H1 (cell line): ENCODE data around the gene SLC26A1. TPM values are rescaled to one million over a fixed set of nuclear protein-coding genes. Genes with fewer than 3 reads are reported as not detected.

Source experiments
- CTCF ChIA-PET: fragments of 300-600 bp; sonication (Branson Sonifier 250); formaldehyde crosslinking; loops from one replicate; lab custom pipeline; 2021; ENCODE audit not compliant: partially characterized antibody; lab: Charles Lee
- POLR2A ChIA-PET: fragments of 300-600 bp; sonication (Branson Sonifier 250); formaldehyde crosslinking; loops from one replicate; lab custom pipeline; 2021; ENCODE audit warnings: inconsistent platforms; ENCODE audit not compliant: partially characterized antibody; lab: Charles Lee
- DNase-seq, 2 experiments: peaks; one replicate each; pipeline versions ENCODE4 v3.0.0 to v3.0.0-alpha.2; 2010 to 2022; ENCODE audit warnings: low spot score in 2 of 2, low read depth in 1 of 2, mixed read lengths in 1 of 2
- FAIRE-seq: peaks from 2 replicates; lab custom pipeline; 2011; peaks lifted over from hg19 to GRCh38; lab: Jason Lieb, UNC
- H2AFZ ChIP-seq: 2 replicates; pipeline ENCODE4 v1.8.1; 2012; ENCODE audit warnings: low read length, inconsistent platforms
- H2AK5ac ChIP-seq: 2 replicates; pipeline ENCODE4 v1.6.1; 2013; ENCODE audit warnings: low read depth, low read length
- H2BK120ac ChIP-seq: replicated peaks from 2 replicates; pipeline ENCODE3; 2013; ENCODE audit warnings: low read depth, low read length, inconsistent platforms
- H2BK12ac ChIP-seq: 2 replicates; pipeline ENCODE4 v1.6.1; 2013; ENCODE audit warnings: low read depth, low read length
- H2BK15ac ChIP-seq: 2 replicates; pipeline ENCODE4 v1.6.1; 2013; ENCODE audit warnings: low read length
- H2BK20ac ChIP-seq: 2 replicates; pipeline ENCODE4 v1.6.1; 2013; ENCODE audit warnings: low read length
- H2BK5ac ChIP-seq: 2 replicates; pipeline ENCODE4 v1.6.1; 2013; ENCODE audit warnings: low read depth, low read length
- H3K14ac ChIP-seq: 2 replicates; pipeline ENCODE4 v1.6.1; 2013; ENCODE audit warnings: inconsistent platforms; ENCODE audit not compliant: insufficient read length
- H3K18ac ChIP-seq: 2 replicates; pipeline ENCODE4 v1.6.1; 2013; ENCODE audit warnings: low read length; ENCODE audit errors: extremely low read depth
- H3K23ac ChIP-seq: 2 replicates; pipeline ENCODE4 v1.6.1; 2013; ENCODE audit warnings: inconsistent platforms; ENCODE audit not compliant: insufficient read length
- H3K23me2 ChIP-seq: 2 replicates; pipeline ENCODE4 v1.6.1; 2013; ENCODE audit warnings: low read depth, low read length
- H3K27ac ChIP-seq: 2 replicates; pipeline ENCODE4 v1.6.1; 2011; ENCODE audit warnings: low read depth, low read length, inconsistent platforms
- H3K27me3 ChIP-seq, 4 experiments: replicated peaks in 1 of 4; 1 replicate in 1 of 4; 2 replicates in 3 of 4; pipeline versions ENCODE4 v1.6.1 to v1.8.1; 2011 to 2013; ENCODE audit warnings: low read length in 3 of 4, mild to moderate bottlenecking in 3 of 4, inconsistent platforms in 2 of 4, mixed read lengths in 2 of 4, moderate library complexity in 1 of 4; ENCODE audit not compliant: control insufficient read depth in 3 of 4, insufficient read depth in 3 of 4; ENCODE audit errors: extremely low read depth in 1 of 4
- H3K36me3 ChIP-seq, 4 experiments: 2 replicates each; pipeline versions ENCODE4 v1.6.1 to v1.8.1; 2011 to 2013; ENCODE audit warnings: mild to moderate bottlenecking in 4 of 4, low read length in 3 of 4, moderate library complexity in 2 of 4, control low read depth in 1 of 4, inconsistent platforms in 1 of 4; ENCODE audit not compliant: insufficient read depth in 4 of 4, control insufficient read depth in 2 of 4
- H3K4ac ChIP-seq: replicated peaks from 2 replicates; pipeline ENCODE3; 2013; ENCODE audit warnings: low read length, low read depth, mixed read lengths, inconsistent platforms; ENCODE audit not compliant: insufficient read length
- H3K4me1 ChIP-seq, 4 experiments: replicated peaks in 1 of 4; 1 replicate in 1 of 4; 2 replicates in 3 of 4; pipeline versions ENCODE4 v1.6.1 to v1.8.1; 2011 to 2013; ENCODE audit warnings: low read length in 3 of 4, inconsistent platforms in 2 of 4, mixed read lengths in 1 of 4; ENCODE audit not compliant: insufficient read depth in 4 of 4, control insufficient read depth in 3 of 4
- H3K4me2 ChIP-seq, 2 experiments: 2 replicates each; pipeline versions ENCODE4 v1.6.1 to v1.8.1; 2011 to 2013; ENCODE audit warnings: low read depth in 2 of 2, low read length in 2 of 2, control low read depth in 1 of 2, inconsistent platforms in 1 of 2, mild to moderate bottlenecking in 1 of 2; ENCODE audit not compliant: insufficient read depth in 1 of 2
- H3K4me3 ChIP-seq, 4 experiments: fragments of 200-600, 300-600 bp in 1 of 4; sonication (generic), shearing (Covaris generic), sonication (Bioruptor Twin) in 1 of 4; 2 replicates each; pipeline versions ENCODE4 v1.5.1 to v1.8.1; 2011 to 2016; ENCODE audit warnings: low read length in 4 of 4, low read depth in 3 of 4, control low read depth in 2 of 4, inconsistent platforms in 2 of 4, mild to moderate bottlenecking in 2 of 4, mixed read lengths in 1 of 4, moderate library complexity in 1 of 4; ENCODE audit not compliant: insufficient read depth in 2 of 4; ENCODE audit errors: extremely low read depth in 1 of 4
- H3K56ac ChIP-seq: replicated peaks from 2 replicates; pipeline ENCODE3; 2013; ENCODE audit warnings: low read depth, mild to moderate bottlenecking, mixed read lengths, low read length, inconsistent platforms; ENCODE audit not compliant: insufficient read length
- H3K79me1 ChIP-seq: 2 replicates; pipeline ENCODE4 v1.6.1; 2013; ENCODE audit warnings: low read depth, low read length, control low read depth
- H3K79me2 ChIP-seq, 2 experiments: 2 replicates each; pipeline versions ENCODE4 v1.6.1 to v1.8.1; 2012 to 2013; ENCODE audit warnings: low read length in 2 of 2, mild to moderate bottlenecking in 2 of 2, inconsistent platforms in 1 of 2; ENCODE audit not compliant: insufficient read depth in 2 of 2, control insufficient read depth in 1 of 2
- H3K9ac ChIP-seq, 4 experiments: replicated peaks in 1 of 4; 1 replicate in 1 of 4; 2 replicates in 3 of 4; pipeline versions ENCODE4 v1.6.1 to v1.8.1; 2011 to 2013; ENCODE audit warnings: low read depth in 3 of 4, low read length in 3 of 4, control low read depth in 2 of 4, mild to moderate bottlenecking in 2 of 4, moderate library complexity in 2 of 4, inconsistent platforms in 1 of 4; ENCODE audit errors: extremely low read depth in 1 of 4
- H3K9me3 ChIP-seq, 2 experiments: 2 replicates each; pipeline versions ENCODE4 v1.6.1 to v1.8.1; 2012 to 2013; ENCODE audit warnings: mild to moderate bottlenecking in 2 of 2, moderate library complexity in 2 of 2, control low read depth in 1 of 2, inconsistent platforms in 1 of 2, low read depth in 1 of 2, low read length in 1 of 2, mixed read lengths in 1 of 2; ENCODE audit not compliant: insufficient read depth in 2 of 2
- H4K20me1 ChIP-seq, 2 experiments: replicated peaks in 1 of 2; 2 replicates each; pipeline versions ENCODE3 to v1.8.1; 2011 to 2013; ENCODE audit warnings: inconsistent platforms in 2 of 2, low read length in 2 of 2, mild to moderate bottlenecking in 1 of 2; ENCODE audit not compliant: insufficient read depth in 2 of 2, control insufficient read depth in 1 of 2
- H4K5ac ChIP-seq: 2 replicates; pipeline ENCODE4 v1.6.1; 2013; ENCODE audit warnings: low read length, low read depth, mixed read lengths, inconsistent platforms; ENCODE audit not compliant: insufficient read length
- H4K8ac ChIP-seq: 2 replicates; pipeline ENCODE4 v1.8.0; 2013; ENCODE audit warnings: mild to moderate bottlenecking, moderate library complexity, low read length, inconsistent platforms; ENCODE audit not compliant: insufficient read depth; ENCODE audit errors: extremely low read depth
- H4K91ac ChIP-seq: replicated peaks from 2 replicates; pipeline ENCODE3; 2013; ENCODE audit warnings: low read length, mixed read lengths, inconsistent platforms; ENCODE audit not compliant: insufficient read length
- E2F6 ChIP-seq: IDR thresholded peaks from 2 replicates; pipeline ENCODE4 v1.6.1; 2012; ENCODE audit warnings: inconsistent platforms
- FOSL1 ChIP-seq: IDR thresholded peaks from 2 replicates; pipeline ENCODE4 v1.6.1; 2011; ENCODE audit warnings: mild to moderate bottlenecking, low read depth, low read length, moderate library complexity; ENCODE audit not compliant: insufficient read depth
- KDM5A ChIP-seq: fragments of 200-600 bp; IDR thresholded peaks from 2 replicates; pipeline ENCODE4 v1.7.1; 2012; ENCODE audit warnings: mild to moderate bottlenecking, low read length, inconsistent platforms, mixed read lengths
- RXRA ChIP-seq: IDR thresholded peaks from 2 replicates; pipeline ENCODE4 v1.6.1; 2011; ENCODE audit warnings: low read depth, mild to moderate bottlenecking, low read length, moderate library complexity; ENCODE audit not compliant: insufficient read depth
- SAP30 ChIP-seq: fragments of 300-600 bp; sonication (generic); IDR thresholded peaks from 2 replicates; pipeline ENCODE4 v1.7.1; 2012; ENCODE audit warnings: low read length, moderate library complexity, mild to moderate bottlenecking, inconsistent platforms; ENCODE audit not compliant: insufficient read depth, insufficient replicate concordance
- SP4 ChIP-seq: IDR thresholded peaks from 2 replicates; pipeline ENCODE4 v1.6.1; 2012; ENCODE audit warnings: low read length, inconsistent platforms
- SRF ChIP-seq: IDR thresholded peaks from 2 replicates; pipeline ENCODE4 v1.6.1; 2011; ENCODE audit warnings: mild to moderate bottlenecking, low read depth, low read length, moderate library complexity
- SUZ12 ChIP-seq: fragments of 200-600 bp; sonication (generic); IDR thresholded peaks from 2 replicates; pipeline ENCODE4 v1.6.1; 2012; ENCODE audit warnings: mild to moderate bottlenecking, inconsistent platforms, low read length, moderate library complexity, mixed read lengths
- TEAD4 ChIP-seq: IDR thresholded peaks from 2 replicates; pipeline ENCODE4 v1.6.1; 2012; ENCODE audit warnings: low read depth, low read length, inconsistent platforms, mixed read lengths
- WGBS, 2 experiments: shearing (Covaris generic) in 1 of 2; methylation state at CpG; one replicate each; pipeline versions ENCODE4 v1.1.6 to v1.1.7; 2013 to 2015; ENCODE audit warnings: low lambda C conversion rate in 2 of 2, mixed read lengths in 2 of 2, inconsistent platforms in 1 of 2, low coverage in 1 of 2, missing lambda C conversion rate in 1 of 2; ENCODE audit not compliant: insufficient replicate concordance in 2 of 2, insufficient coverage in 1 of 2, insufficient read length in 1 of 2; ENCODE audit errors: extremely low coverage in 1 of 2, missing lambda C conversion rate in 1 of 2; 5-methylcytosine and 5-hydroxymethylcytosine counted together
- polyA plus RNA-seq, 7 experiments: library from polyadenylated mRNA; depleted of rRNA in 3 of 7; stranded (reverse) in 5 of 7; unstranded in 2 of 7; fragments of >200 nt in 5 of 7; fragments of 200-250 nt in 2 of 7; gene quantifications; 1 replicate in 5 of 7; 2 replicates in 1 of 7; 4 replicates in 1 of 7; pipeline versions ENCODE4 v1.2.1 to v1.2.3, GENCODE V29; 2011 to 2013; ENCODE audit warnings: missing spikeins in 2 of 7, mixed read lengths in 2 of 7
- total RNA-seq: library from RNA; stranded (reverse); fragmentation: NEBNext Ultra II Directional; extraction: Animal tissue kit (Norgen Biotek cat#: 25700); gene quantifications from 2 replicates; pipeline ENCODE4 v1.2.1, GENCODE V29; 2021
- TF ChIP-seq, protein P1 (sequence below): IDR thresholded peaks from 2 replicates; pipeline ENCODE4 v1.6.1; 2012; ENCODE audit warnings: low read length, inconsistent platforms

SLC26A1 gene
- total and polyA plus RNA-seq, 2 of the 8 experiments (the other 6 are each of a cell fraction or from before 2014, with no cell fraction given) = 0.11 TPM; not detected in 1

- DNase-seq = no peak
- H2AFZ ChIP-seq = no peak overlapping the region
- no peak overlapping the region for H3K56ac ChIP-seq
- H2BK20ac ChIP-seq = no peak overlapping the region
- H3K9me3 ChIP-seq = no peaks in the 10 kb centered on the region
- peaks cover 0 to 2% of the 10 kb centered on the region in 2 experiments for H4K20me1 ChIP-seq
- no peak overlapping the region for H3K4me2 ChIP-seq
- H2BK120ac ChIP-seq = no peak overlapping the region
- no peak overlapping the region for H2BK15ac ChIP-seq
- WGBS, 2 experiments = 94% methylated on average over 20 of the region's 23 CpGs; no CpG with 5 or more reads in 1 of the 2 experiments
- no peaks in the 10 kb centered on the region; the same call in 1 of the 2 replicates for H3K23me2 ChIP-seq
- H4K8ac ChIP-seq = peak overlapping the region; percentile 68; the same call in 1 of the 2 replicates
- no peak overlapping the region for H3K9ac ChIP-seq
- no peaks in the 10 kb centered on the region for H3K79me2 ChIP-seq
- H3K23ac ChIP-seq = no peak overlapping the region
- no peak for FAIRE-seq
- no peak overlapping the region for H2AK5ac ChIP-seq
- no peaks in the 10 kb centered on the region; a peak in 1 of 7 replicates for H3K4me1 ChIP-seq
- no peak overlapping the region for H3K14ac ChIP-seq
- peaks cover 0 to 3% (median 0%) of the 10 kb centered on the region in 4 experiments; a peak in 1 of 7 replicates for H3K27me3 ChIP-seq
- H4K5ac ChIP-seq = no peak overlapping the region
- ChIA-PET POLR2A (no interaction called here), CTCF (no interaction called here)
- H3K36me3 ChIP-seq = no peaks in the 10 kb centered on the region
- no peak overlapping the region for H4K91ac ChIP-seq
- H3K4ac ChIP-seq = no peak overlapping the region
- no peak overlapping the region for H2BK5ac ChIP-seq
- no peak overlapping the region for H2BK12ac ChIP-seq
- no peak overlapping the region for H3K18ac ChIP-seq
- H3K79me1 ChIP-seq = no peaks in the 10 kb centered on the region
- no peak overlapping the region for H3K27ac ChIP-seq
- H3K4me3 ChIP-seq = no peak overlapping the region
- TF ChIP-seq SUZ12 (no peak), RXRA (no peak), TEAD4 (no peak), KDM5A (no peak), SRF (no peak), SAP30 (no peak), FOSL1 (no peak), E2F6 (no peak), SP4 (no peak)
- TF ChIP-seq, protein P1, sequence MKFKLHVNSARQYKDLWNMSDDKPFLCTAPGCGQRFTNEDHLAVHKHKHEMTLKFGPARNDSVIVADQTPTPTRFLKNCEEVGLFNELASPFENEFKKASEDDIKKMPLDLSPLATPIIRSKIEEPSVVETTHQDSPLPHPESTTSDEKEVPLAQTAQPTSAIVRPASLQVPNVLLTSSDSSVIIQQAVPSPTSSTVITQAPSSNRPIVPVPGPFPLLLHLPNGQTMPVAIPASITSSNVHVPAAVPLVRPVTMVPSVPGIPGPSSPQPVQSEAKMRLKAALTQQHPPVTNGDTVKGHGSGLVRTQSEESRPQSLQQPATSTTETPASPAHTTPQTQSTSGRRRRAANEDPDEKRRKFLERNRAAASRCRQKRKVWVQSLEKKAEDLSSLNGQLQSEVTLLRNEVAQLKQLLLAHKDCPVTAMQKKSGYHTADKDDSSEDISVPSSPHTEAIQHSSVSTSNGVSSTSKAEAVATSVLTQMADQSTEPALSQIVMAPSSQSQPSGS = no peak
These were observed 41.4 kb downstream of the SLC26A1 start for GRCh38 chr4:951594-952468.
